Measurements from ENCODE around the gene EEF2KMT. TPM values are rescaled to one million over a fixed set of nuclear protein-coding genes. Genes with fewer than 3 reads are reported as not detected.

The EEF2KMT gene
- polyA plus RNA-seq, 1 donor (not counting 4 experiments of a cell fraction or from before 2014, with no cell fraction given): 7.6 TPM

GRCh38 chr16:5062051-5062450 lies 35.5 kb downstream of the EEF2KMT start:
- FAIRE-seq: no peak
- Histone ChIP-seq H3K9ac (ENCODE audit: control insufficient read depth, extremely low read depth, insufficient read depth, low read length) (no peak overlapping the region), H3K27ac (ENCODE audit: control insufficient read depth, insufficient read depth, low read length) (no peak overlapping the region), H3K4me1 (ENCODE audit: control insufficient read depth, extremely low read depth, insufficient read depth, low read length) (no peaks in the 10 kb centered on the region), H3K9me1 (ENCODE audit: control insufficient read depth, extremely low read depth, insufficient read depth, low read length) (no peaks in the 10 kb centered on the region), H3K9me3 (ENCODE audit: control insufficient read depth, low read depth, low read length) (no peaks in the 10 kb centered on the region), H2AFZ (ENCODE audit: control insufficient read depth, low read length) (no peak overlapping the region), H3K36me3 (ENCODE audit: control insufficient read depth in 2 of 2, extremely low read depth in 1 of 2, insufficient read depth in 2 of 2, low read length in 2 of 2) (no peaks in the 10 kb centered on the region), H3K79me2 (ENCODE audit: control insufficient read depth, insufficient read depth, low read length) (no peaks in the 10 kb centered on the region), H3K4me3 (ENCODE audit: control insufficient read depth in 2 of 3, extremely low read depth in 1 of 3, insufficient read depth in 2 of 3, low read depth in 1 of 3, low read length in 3 of 3) (no peak overlapping the region), H3K27me3 (ENCODE audit: control insufficient read depth, extremely low read depth, insufficient read depth, low read length) (peaks cover 5% of the 10 kb centered on the region), H4K20me1 (ENCODE audit: control insufficient read depth, extremely low read depth, insufficient read depth, low read length) (no peaks in the 10 kb centered on the region), H3K4me2 (ENCODE audit: control insufficient read depth, extremely low read depth, insufficient read depth, low read depth, low read length) (no peak overlapping the region)
- DNase-seq (ENCODE audit: low read depth, low spot score): no peak
- dilution Hi-C loops (cut with MboI; ENCODE audit: extremely low pct_ligation_motif_present, low sequenced_read_pairs): no loop called here
- TF ChIP-seq EZH2 (IDR thresholded peaks at IDR 0.05; ENCODE audit: low read length): no peak
- TF ChIP-seq CTCF (optimal IDR thresholded peaks at IDR 0.05 in 1 of 3, IDR thresholded peaks at IDR 0.05 in 1 of 3, conservative IDR thresholded peaks at IDR 0.05 in 1 of 3; ENCODE audit: extremely low read depth in 1 of 3, insufficient read depth in 2 of 3, low read length in 3 of 3): no peak

GRCh38 chr16:5060073-5060641 lies 37.4 kb downstream of the EEF2KMT start:
- Histone ChIP-seq H3K9ac (ENCODE audit: control insufficient read depth, extremely low read depth, insufficient read depth, low read length) (no peak overlapping the region), H3K9me3 (ENCODE audit: control insufficient read depth, low read depth, low read length) (no peaks in the 10 kb centered on the region), H3K4me2 (ENCODE audit: control insufficient read depth, extremely low read depth, insufficient read depth, low read depth, low read length) (no peak overlapping the region), H3K27me3 (ENCODE audit: control insufficient read depth, extremely low read depth, insufficient read depth, low read length) (peaks cover 4% of the 10 kb centered on the region), H3K9me1 (ENCODE audit: control insufficient read depth, extremely low read depth, insufficient read depth, low read length) (no peaks in the 10 kb centered on the region), H3K79me2 (ENCODE audit: control insufficient read depth, insufficient read depth, low read length) (no peaks in the 10 kb centered on the region), H3K4me1 (ENCODE audit: control insufficient read depth, extremely low read depth, insufficient read depth, low read length) (no peaks in the 10 kb centered on the region), H3K36me3 (ENCODE audit: control insufficient read depth in 2 of 2, extremely low read depth in 1 of 2, insufficient read depth in 2 of 2, low read length in 2 of 2) (no peaks in the 10 kb centered on the region), H3K4me3 (ENCODE audit: control insufficient read depth in 2 of 3, extremely low read depth in 1 of 3, insufficient read depth in 2 of 3, low read depth in 1 of 3, low read length in 3 of 3) (no peak overlapping the region), H3K27ac (ENCODE audit: control insufficient read depth, insufficient read depth, low read length) (no peak overlapping the region), H2AFZ (ENCODE audit: control insufficient read depth, low read length) (no peak overlapping the region), H4K20me1 (ENCODE audit: control insufficient read depth, extremely low read depth, insufficient read depth, low read length) (no peaks in the 10 kb centered on the region)
- dilution Hi-C loops (cut with MboI; ENCODE audit: extremely low pct_ligation_motif_present, low sequenced_read_pairs): no loop called here
- no peak for DNase-seq (ENCODE audit: low read depth, low spot score)
- FAIRE-seq: no peak
- no peak for TF ChIP-seq CTCF (optimal IDR thresholded peaks at IDR 0.05 in 1 of 3, IDR thresholded peaks at IDR 0.05 in 1 of 3, conservative IDR thresholded peaks at IDR 0.05 in 1 of 3; ENCODE audit: extremely low read depth in 1 of 3, insufficient read depth in 2 of 3, low read length in 3 of 3)
- no peak for TF ChIP-seq EZH2 (IDR thresholded peaks at IDR 0.05; ENCODE audit: low read length)
